HG03571 (cell line): ENCODE data around the gene SPINK14.

Experiments used
- ATAC-seq: cut with Tn5 transposase; IDR thresholded peaks from one replicate; pipeline ENCODE4 v1.9.1; 2021; ENCODE audit not compliant: unreplicated experiment

Gene SPINK14

GRCh38 chr5:148168246-148168645 is at the start of gene SPINK14:
SPINK14 (plus strand) TSS chr5:148168546; CDS start chr5:148169733, 1,187 bp downstream.
- ATAC-seq, result no peak

- ATAC-seq, result no peak
Observed at GRCh38 chr5:148120317-148120716, 48.0 kb upstream of the SPINK14 start.

- ATAC-seq, result no peak
Observed at GRCh38 chr5:148125641-148126040, 42.7 kb upstream of the SPINK14 start.

GRCh38 chr5:148135091-148136048 is 33.0 kb upstream of the SPINK14 start:
- ATAC-seq, result no peak

- no peak for ATAC-seq
Observed at GRCh38 chr5:148140846-148141245, 27.5 kb upstream of the SPINK14 start.

GRCh38 chr5:148141645-148142044 is 26.7 kb upstream of the SPINK14 start:
- ATAC-seq, result no peak

- ATAC-seq, result no peak
Observed at GRCh38 chr5:148145916-148146315, 22.4 kb upstream of the SPINK14 start.

GRCh38 chr5:148146487-148146886 is 21.9 kb upstream of the SPINK14 start:
- no peak for ATAC-seq

GRCh38 chr5:148147415-148147814 is 20.9 kb upstream of the SPINK14 start:
- ATAC-seq, result no peak

- ATAC-seq, result no peak
Observed at GRCh38 chr5:148151872-148152271, 16.5 kb upstream of the SPINK14 start.

GRCh38 chr5:148152781-148153180 is 15.6 kb upstream of the SPINK14 start:
- no peak for ATAC-seq

- ATAC-seq, result no peak
Observed at GRCh38 chr5:148156609-148157008, 11.7 kb upstream of the SPINK14 start.

GRCh38 chr5:148162038-148162437 is 6.3 kb upstream of the SPINK14 start:
- no peak for ATAC-seq

GRCh38 chr5:148163345-148163744 is 5.0 kb upstream of the SPINK14 start:
- no peak for ATAC-seq

GRCh38 chr5:148166550-148167283 is 1.6 kb upstream of the SPINK14 start:
- no peak for ATAC-seq

GRCh38 chr5:148172377-148172776 is 4.0 kb downstream of the SPINK14 start:
- no peak for ATAC-seq

GRCh38 chr5:148176480-148176879 is 8.1 kb downstream of the SPINK14 start:
- no peak for ATAC-seq

GRCh38 chr5:148177207-148177606 is 8.9 kb downstream of the SPINK14 start:
- no peak for ATAC-seq

- ATAC-seq, result no peak
Observed at GRCh38 chr5:148179234-148179824, 11.0 kb downstream of the SPINK14 start.

GRCh38 chr5:148186248-148187003 is 18.1 kb downstream of the SPINK14 start:
- ATAC-seq, result peak; percentile 61

- no peak for ATAC-seq
Observed at GRCh38 chr5:148191010-148191409, 22.7 kb downstream of the SPINK14 start.
